HCT116 (cell line): ENCODE measurements around the gene LCE3C. TPM values are rescaled to one million over a fixed set of nuclear protein-coding genes. Genes with fewer than 3 reads are reported as not detected.

Source experiments
- ATAC-seq: fragments of 200-7000 bp; cut with Tn5 transposase; 2 replicates; pipeline ENCODE4 v1.9.1; 2020; ENCODE audit warnings: mild to moderate bottlenecking, moderate library complexity
- BruUV-seq: library from RNA; stranded (reverse); fragments of 400-500 nt; replicated peaks from 2 replicates; lab custom pipeline; 2021; lab: Mats Ljungman, UMichigan
- CTCF ChIA-PET: fragments of 300-600 bp; sonication (Branson Sonifier 250); formaldehyde crosslinking; loops from one replicate; lab custom pipeline; 2021; ENCODE audit warnings: antibody characterized with exemption; lab: Charles Lee
- POLR2A ChIA-PET: fragments of 300-600, 350-600 bp; sonication (Branson Sonifier 250); formaldehyde crosslinking; loops from one replicate; lab custom pipeline; 2021; ENCODE audit warnings: antibody characterized with exemption; lab: Charles Lee
- RAD21 ChIA-PET, 2 experiments: fragments of 300-600 bp; sonication (Branson Sonifier 250); formaldehyde crosslinking; loops; one replicate each; lab custom pipeline; 2023; ENCODE audit warnings: low total read pairs in 2 of 2; ENCODE audit not compliant: uncharacterized antibody in 2 of 2, unreplicated experiment in 2 of 2, low non-redundant PET in 1 of 2; lab: Charles Lee
- DNase-seq: peaks from one replicate; pipeline ENCODE4 v3.0.0-alpha.2; 2010; ENCODE audit warnings: low read depth, low spot score
- H2AFZ ChIP-seq: fragments of 200-600 bp; shearing (Covaris generic), sonication (generic); 2 replicates; pipeline ENCODE4 v1.6.1; 2017; ENCODE audit warnings: low read depth, mixed run types, mixed read lengths, antibody characterized with exemption, low read length; ENCODE audit not compliant: poor library complexity, severe bottlenecking
- H3K27ac ChIP-seq: 2 replicates; pipeline ENCODE4 v1.5.1; 2012; ENCODE audit warnings: low read depth, low read length
- H3K27me3 ChIP-seq: fragments of 200-600 bp; sonication (generic); 2 replicates; pipeline ENCODE4 v1.6.1; 2016; ENCODE audit warnings: mixed run types, low read length, mixed read lengths; ENCODE audit not compliant: insufficient read depth
- H3K36me3 ChIP-seq, 2 experiments: fragments of 200-500 bp in 1 of 2; fragments of 200-600 bp in 1 of 2; sonication (Bioruptor generic) in 1 of 2; sonication (generic) in 1 of 2; 2 replicates each; pipeline versions ENCODE4 v1.5.1 to v1.6.1; 2014 to 2016; ENCODE audit warnings: low read length in 2 of 2, inconsistent platforms in 1 of 2, mixed read lengths in 1 of 2, mixed run types in 1 of 2; ENCODE audit not compliant: insufficient read depth in 2 of 2, control insufficient read depth in 1 of 2
- H3K4me1 ChIP-seq, 2 experiments: fragments of 200-600 bp in 1 of 2; sonication (generic) in 1 of 2; 2 replicates each; pipeline versions ENCODE4 v1.5.1 to v1.6.1; 2012 to 2017; ENCODE audit warnings: low read length in 2 of 2, inconsistent platforms in 1 of 2, mild to moderate bottlenecking in 1 of 2, mixed read lengths in 1 of 2, mixed run types in 1 of 2, moderate library complexity in 1 of 2; ENCODE audit not compliant: insufficient read depth in 2 of 2, control insufficient read depth in 1 of 2
- H3K4me2 ChIP-seq: fragments of 200-600 bp; sonication (generic); 2 replicates; pipeline ENCODE4 v1.6.1; 2017; ENCODE audit warnings: mixed run types, low read length, mixed read lengths
- H3K4me3 ChIP-seq, 2 experiments: fragments of 200-600 bp in 1 of 2; sonication (generic) in 1 of 2; replicated peaks in 1 of 2; 2 replicates each; pipeline ENCODE4 v1.5.1; 2011 to 2016; ENCODE audit warnings: low read length in 2 of 2, control low read depth in 1 of 2, low read depth in 1 of 2, mild to moderate bottlenecking in 1 of 2, mixed read lengths in 1 of 2, mixed run types in 1 of 2
- H3K79me2 ChIP-seq: fragments of 200-600 bp; sonication (generic); 2 replicates; pipeline ENCODE4 v1.6.1; 2017; ENCODE audit warnings: mild to moderate bottlenecking, mixed run types, low read length, moderate library complexity, mixed read lengths; ENCODE audit not compliant: insufficient read depth
- H3K9ac ChIP-seq: fragments of 200-600 bp; sonication (generic); 2 replicates; pipeline ENCODE4 v1.6.1; 2016; ENCODE audit warnings: low read length, mixed read lengths
- H3K9me2 ChIP-seq: fragments of 200-600 bp; sonication (generic), shearing (Covaris generic); 2 replicates; pipeline ENCODE4 v1.6.1; 2017; ENCODE audit warnings: mixed run types, mild to moderate bottlenecking, moderate library complexity; ENCODE audit not compliant: insufficient read depth
- H3K9me3 ChIP-seq, 2 experiments: fragments of 200-500 bp in 1 of 2; fragments of 200-600 bp in 1 of 2; sonication (Bioruptor generic) in 1 of 2; sonication (generic) in 1 of 2; 2 replicates each; pipeline ENCODE4 v1.6.1; 2014 to 2017; ENCODE audit warnings: low read length in 2 of 2, mixed read lengths in 2 of 2, inconsistent platforms in 1 of 2, low read depth in 1 of 2, mild to moderate bottlenecking in 1 of 2, mixed run types in 1 of 2, moderate library complexity in 1 of 2; ENCODE audit not compliant: control insufficient read depth in 1 of 2, insufficient read depth in 1 of 2
- H4K20me1 ChIP-seq: fragments of 200-600 bp; sonication (generic), shearing (Covaris generic); 2 replicates; pipeline ENCODE4 v1.6.1; 2017; ENCODE audit warnings: mixed run types, mild to moderate bottlenecking, moderate library complexity; ENCODE audit not compliant: insufficient read depth
- CBX3 ChIP-seq: IDR thresholded peaks from 2 replicates; pipeline ENCODE4 v1.6.1; 2012; ENCODE audit warnings: low read depth
- CEBPB ChIP-seq: IDR thresholded peaks from 2 replicates; pipeline ENCODE4 v1.6.1; 2012; ENCODE audit warnings: low read depth
- EGR1 ChIP-seq: IDR thresholded peaks from 2 replicates; pipeline ENCODE4 v1.6.1; 2012; ENCODE audit warnings: low read depth
- FOSL1 ChIP-seq: IDR thresholded peaks from 2 replicates; pipeline ENCODE4 v1.6.1; 2012; ENCODE audit warnings: low read depth
- POLR2A ChIP-seq: IDR thresholded peaks from 2 replicates; pipeline ENCODE4 v1.7.0; 2011; ENCODE audit warnings: borderline replicate concordance; ENCODE audit not compliant: insufficient read depth, insufficient read length; ENCODE audit errors: extremely low read depth
- POLR2AphosphoS5 ChIP-seq: IDR thresholded peaks from 2 replicates; pipeline ENCODE4 v1.6.1; 2011; ENCODE audit warnings: mild to moderate bottlenecking, low read depth, low read length, moderate library complexity
- RAD21 ChIP-seq: IDR thresholded peaks from 2 replicates; pipeline ENCODE4 v1.6.1; 2012; ENCODE audit warnings: low read depth, mild to moderate bottlenecking
- SIN3A ChIP-seq: IDR thresholded peaks from 2 replicates; pipeline ENCODE4 v1.6.1; 2012; ENCODE audit warnings: low read depth
- SP1 ChIP-seq: IDR thresholded peaks from 2 replicates; pipeline ENCODE4 v1.6.1; 2012; ENCODE audit warnings: low read depth
- SRF ChIP-seq: IDR thresholded peaks from 2 replicates; pipeline ENCODE4 v1.6.1; 2012; ENCODE audit warnings: low read depth
- TCF7L2 ChIP-seq: IDR thresholded peaks from 2 replicates; pipeline ENCODE4 v1.7.0; 2011; ENCODE audit warnings: borderline replicate concordance, inconsistent platforms; ENCODE audit not compliant: insufficient read depth, insufficient read length; ENCODE audit errors: extremely low read depth
- YY1 ChIP-seq: IDR thresholded peaks from 2 replicates; pipeline ENCODE4 v1.6.1; 2011; ENCODE audit warnings: low read length, low read depth, moderate library complexity, mild to moderate bottlenecking; ENCODE audit not compliant: insufficient replicate concordance; ENCODE audit errors: extremely low read depth
- ZFX ChIP-seq: fragments of 450-650 bp; IDR thresholded peaks from 2 replicates; pipeline ENCODE4 v1.6.1; 2017
- ZNF274 ChIP-seq: fragments of 200-500 bp; sonication (Bioruptor generic); IDR thresholded peaks from 2 replicates; pipeline ENCODE4 v1.6.1; 2014; ENCODE audit warnings: mild to moderate bottlenecking, low read depth, low read length, inconsistent platforms
- intact Hi-C: fragments of 100-400 bp; cut with micrococcal nuclease; formaldehyde crosslinking; loops from 2 replicates; pipeline ENCODE4 v1.10.0; 2022
- total RNA-seq: library from RNA; stranded (reverse); gene quantifications from one replicate; pipeline ENCODE4 v1.2.1, GENCODE V29; 2021; ENCODE audit not compliant: unreplicated experiment
- TF ChIP-seq, protein P1 (sequence below), 3 experiments: fragments of 200-600 bp in 1 of 3; sonication (generic) in 1 of 3; IDR thresholded peaks in 2 of 3; conservative IDR thresholded peaks in 1 of 3; 2 replicates each; pipeline ENCODE4 v1.5.1; 2012 to 2017; ENCODE audit warnings: low read depth in 2 of 3, low read length in 2 of 3, antibody characterized with exemption in 1 of 3, borderline replicate concordance in 1 of 3, control low read depth in 1 of 3, mild to moderate bottlenecking in 1 of 3, mixed read lengths in 1 of 3, mixed run types in 1 of 3, moderate library complexity in 1 of 3; ENCODE audit not compliant: insufficient read depth in 1 of 3
- TF ChIP-seq, protein P2 (sequence below): IDR thresholded peaks from 2 replicates; pipeline ENCODE4 v1.6.1; 2012
- TF ChIP-seq, protein P3 (sequence below): IDR thresholded peaks from 2 replicates; pipeline ENCODE4 v1.6.1; 2012; ENCODE audit warnings: low read depth
- TF ChIP-seq, protein P4 (sequence below): IDR thresholded peaks from 2 replicates; pipeline ENCODE4 v1.6.1; 2012
- TF ChIP-seq, protein P5 (sequence below): IDR thresholded peaks from 2 replicates; pipeline ENCODE4 v1.6.1; 2011; ENCODE audit warnings: mild to moderate bottlenecking, low read length, moderate library complexity; ENCODE audit not compliant: insufficient replicate concordance; ENCODE audit errors: extremely low read depth

The LCE3C gene
- total RNA-seq, 1 experiment from 2014 or later = not detected

DNA sequence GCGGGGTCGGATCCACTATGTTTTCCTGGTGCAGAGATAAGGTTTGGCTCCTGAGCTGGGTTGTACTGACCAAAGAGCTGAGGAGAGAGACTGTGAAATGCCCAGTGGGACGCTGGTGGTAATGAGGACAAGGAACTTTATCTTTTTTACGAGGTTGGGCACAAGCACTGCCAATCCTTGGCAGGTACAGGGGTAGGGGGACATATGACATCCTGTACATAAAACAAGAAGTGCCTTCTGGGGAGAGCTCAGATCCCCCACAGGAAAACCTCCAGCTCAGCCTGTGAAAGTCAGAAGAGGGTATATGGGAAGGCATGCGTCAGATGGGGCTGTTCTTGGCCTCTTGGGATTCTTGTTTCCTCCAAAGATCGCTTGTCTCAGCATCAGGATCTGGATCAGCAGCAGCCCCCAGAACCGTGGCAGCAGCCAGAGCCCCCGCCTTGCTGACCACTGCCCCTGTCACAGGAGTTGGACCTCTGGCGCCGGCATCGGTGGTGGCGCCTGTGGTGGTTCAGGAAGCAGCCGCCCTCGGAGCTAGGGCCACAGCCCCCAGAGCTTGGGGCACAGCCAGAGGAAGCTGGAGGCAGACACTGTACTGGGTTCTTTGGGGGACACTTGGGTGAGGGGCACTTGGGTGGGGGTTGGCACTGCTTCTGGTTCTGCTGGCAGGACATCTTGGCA is 34.4 kb upstream of the LCE3C start:
- DNase-seq = no peak
- ChIA-PET CTCF (no interaction called here), RAD21 (no interaction called here), POLR2A (no interaction called here)
- H3K4me2 ChIP-seq = no peak overlapping the region
- H3K79me2 ChIP-seq = no peaks in the 10 kb centered on the region
- no peaks in the 10 kb centered on the region for H4K20me1 ChIP-seq
- no peak overlapping the region for H3K27ac ChIP-seq
- no peak overlapping the region for H2AFZ ChIP-seq
- H3K9ac ChIP-seq = no peak overlapping the region
- H3K36me3 ChIP-seq = no peaks in the 10 kb centered on the region
- H3K9me3 ChIP-seq = no peaks in the 10 kb centered on the region
- no peaks in the 10 kb centered on the region for H3K9me2 ChIP-seq
- no peak overlapping the region for H3K4me3 ChIP-seq
- BruUV-seq = no TSS peak
- peaks cover 5% of the 10 kb centered on the region for H3K27me3 ChIP-seq
- intact Hi-C loops = no loop called here
- H3K4me1 ChIP-seq = no peaks in the 10 kb centered on the region
- no peak for ATAC-seq
- no peak for TF ChIP-seq POLR2AphosphoS5
- TF ChIP-seq CEBPB = no peak
- no peak for TF ChIP-seq SIN3A
- TF ChIP-seq, protein P1, sequence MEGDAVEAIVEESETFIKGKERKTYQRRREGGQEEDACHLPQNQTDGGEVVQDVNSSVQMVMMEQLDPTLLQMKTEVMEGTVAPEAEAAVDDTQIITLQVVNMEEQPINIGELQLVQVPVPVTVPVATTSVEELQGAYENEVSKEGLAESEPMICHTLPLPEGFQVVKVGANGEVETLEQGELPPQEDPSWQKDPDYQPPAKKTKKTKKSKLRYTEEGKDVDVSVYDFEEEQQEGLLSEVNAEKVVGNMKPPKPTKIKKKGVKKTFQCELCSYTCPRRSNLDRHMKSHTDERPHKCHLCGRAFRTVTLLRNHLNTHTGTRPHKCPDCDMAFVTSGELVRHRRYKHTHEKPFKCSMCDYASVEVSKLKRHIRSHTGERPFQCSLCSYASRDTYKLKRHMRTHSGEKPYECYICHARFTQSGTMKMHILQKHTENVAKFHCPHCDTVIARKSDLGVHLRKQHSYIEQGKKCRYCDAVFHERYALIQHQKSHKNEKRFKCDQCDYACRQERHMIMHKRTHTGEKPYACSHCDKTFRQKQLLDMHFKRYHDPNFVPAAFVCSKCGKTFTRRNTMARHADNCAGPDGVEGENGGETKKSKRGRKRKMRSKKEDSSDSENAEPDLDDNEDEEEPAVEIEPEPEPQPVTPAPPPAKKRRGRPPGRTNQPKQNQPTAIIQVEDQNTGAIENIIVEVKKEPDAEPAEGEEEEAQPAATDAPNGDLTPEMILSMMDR (IDR thresholded peaks at IDR 0.05 in 2 of 3, conservative IDR thresholded peaks at IDR 0.05 in 1 of 3; ENCODE audit: borderline replicate concordance in 1 of 3, insufficient read depth in 1 of 3, low read depth in 2 of 3, low read length in 2 of 3) = no peak
- no peak for TF ChIP-seq ZFX
- TF ChIP-seq YY1 = no peak
- no peak for TF ChIP-seq SP1
- TF ChIP-seq POLR2A = no peak
- TF ChIP-seq, protein P2, sequence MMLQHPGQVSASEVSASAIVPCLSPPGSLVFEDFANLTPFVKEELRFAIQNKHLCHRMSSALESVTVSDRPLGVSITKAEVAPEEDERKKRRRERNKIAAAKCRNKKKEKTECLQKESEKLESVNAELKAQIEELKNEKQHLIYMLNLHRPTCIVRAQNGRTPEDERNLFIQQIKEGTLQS = no peak
- no peak for TF ChIP-seq EGR1
- no peak for TF ChIP-seq CBX3
- no peak for TF ChIP-seq FOSL1
- TF ChIP-seq, protein P3, sequence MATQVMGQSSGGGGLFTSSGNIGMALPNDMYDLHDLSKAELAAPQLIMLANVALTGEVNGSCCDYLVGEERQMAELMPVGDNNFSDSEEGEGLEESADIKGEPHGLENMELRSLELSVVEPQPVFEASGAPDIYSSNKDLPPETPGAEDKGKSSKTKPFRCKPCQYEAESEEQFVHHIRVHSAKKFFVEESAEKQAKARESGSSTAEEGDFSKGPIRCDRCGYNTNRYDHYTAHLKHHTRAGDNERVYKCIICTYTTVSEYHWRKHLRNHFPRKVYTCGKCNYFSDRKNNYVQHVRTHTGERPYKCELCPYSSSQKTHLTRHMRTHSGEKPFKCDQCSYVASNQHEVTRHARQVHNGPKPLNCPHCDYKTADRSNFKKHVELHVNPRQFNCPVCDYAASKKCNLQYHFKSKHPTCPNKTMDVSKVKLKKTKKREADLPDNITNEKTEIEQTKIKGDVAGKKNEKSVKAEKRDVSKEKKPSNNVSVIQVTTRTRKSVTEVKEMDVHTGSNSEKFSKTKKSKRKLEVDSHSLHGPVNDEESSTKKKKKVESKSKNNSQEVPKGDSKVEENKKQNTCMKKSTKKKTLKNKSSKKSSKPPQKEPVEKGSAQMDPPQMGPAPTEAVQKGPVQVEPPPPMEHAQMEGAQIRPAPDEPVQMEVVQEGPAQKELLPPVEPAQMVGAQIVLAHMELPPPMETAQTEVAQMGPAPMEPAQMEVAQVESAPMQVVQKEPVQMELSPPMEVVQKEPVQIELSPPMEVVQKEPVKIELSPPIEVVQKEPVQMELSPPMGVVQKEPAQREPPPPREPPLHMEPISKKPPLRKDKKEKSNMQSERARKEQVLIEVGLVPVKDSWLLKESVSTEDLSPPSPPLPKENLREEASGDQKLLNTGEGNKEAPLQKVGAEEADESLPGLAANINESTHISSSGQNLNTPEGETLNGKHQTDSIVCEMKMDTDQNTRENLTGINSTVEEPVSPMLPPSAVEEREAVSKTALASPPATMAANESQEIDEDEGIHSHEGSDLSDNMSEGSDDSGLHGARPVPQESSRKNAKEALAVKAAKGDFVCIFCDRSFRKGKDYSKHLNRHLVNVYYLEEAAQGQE = no peak
- no peak for TF ChIP-seq ZNF274
- TF ChIP-seq, protein P4, sequence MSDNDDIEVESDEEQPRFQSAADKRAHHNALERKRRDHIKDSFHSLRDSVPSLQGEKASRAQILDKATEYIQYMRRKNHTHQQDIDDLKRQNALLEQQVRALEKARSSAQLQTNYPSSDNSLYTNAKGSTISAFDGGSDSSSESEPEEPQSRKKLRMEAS = no peak
- TF ChIP-seq TCF7L2 = no peak
- TF ChIP-seq RAD21 = no peak
- TF ChIP-seq, protein P5, sequence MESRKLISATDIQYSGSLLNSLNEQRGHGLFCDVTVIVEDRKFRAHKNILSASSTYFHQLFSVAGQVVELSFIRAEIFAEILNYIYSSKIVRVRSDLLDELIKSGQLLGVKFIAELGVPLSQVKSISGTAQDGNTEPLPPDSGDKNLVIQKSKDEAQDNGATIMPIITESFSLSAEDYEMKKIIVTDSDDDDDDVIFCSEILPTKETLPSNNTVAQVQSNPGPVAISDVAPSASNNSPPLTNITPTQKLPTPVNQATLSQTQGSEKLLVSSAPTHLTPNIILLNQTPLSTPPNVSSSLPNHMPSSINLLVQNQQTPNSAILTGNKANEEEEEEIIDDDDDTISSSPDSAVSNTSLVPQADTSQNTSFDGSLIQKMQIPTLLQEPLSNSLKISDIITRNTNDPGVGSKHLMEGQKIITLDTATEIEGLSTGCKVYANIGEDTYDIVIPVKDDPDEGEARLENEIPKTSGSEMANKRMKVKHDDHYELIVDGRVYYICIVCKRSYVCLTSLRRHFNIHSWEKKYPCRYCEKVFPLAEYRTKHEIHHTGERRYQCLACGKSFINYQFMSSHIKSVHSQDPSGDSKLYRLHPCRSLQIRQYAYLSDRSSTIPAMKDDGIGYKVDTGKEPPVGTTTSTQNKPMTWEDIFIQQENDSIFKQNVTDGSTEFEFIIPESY = no peak
- no peak for TF ChIP-seq SRF
